Endothelial cell of umbilical vein (primary cell): Measurements from ENCODE around the gene CCDC38.

Experiments
- CTCF ChIP-seq, 2 donors: IDR thresholded peaks; 1 replicate in 1 of 2; 2 replicates in 1 of 2; pipeline ENCODE4 v1.5.1; 2011; ENCODE audit warnings: low read length in 2 of 2, mild to moderate bottlenecking in 2 of 2, moderate library complexity in 2 of 2, control low read depth in 1 of 2, inconsistent platforms in 1 of 2, low read depth in 1 of 2; ENCODE audit not compliant: insufficient read depth in 1 of 2; ENCODE audit errors: extremely low read depth in 1 of 2
- EZH2 ChIP-seq: IDR thresholded peaks from 2 replicates; pipeline ENCODE4 v1.6.1; 2012; ENCODE audit warnings: borderline replicate concordance, low read depth, mild to moderate bottlenecking, moderate library complexity, low read length, inconsistent platforms; ENCODE audit not compliant: severe bottlenecking
- FOS ChIP-seq: IDR thresholded peaks from 2 replicates; pipeline ENCODE4 v1.6.1; 2011; ENCODE audit warnings: mild to moderate bottlenecking, low read length, moderate library complexity, borderline replicate concordance; ENCODE audit not compliant: insufficient read depth
- GATA2 ChIP-seq: IDR thresholded peaks from 2 replicates; pipeline ENCODE4 v1.7.0; 2011; ENCODE audit warnings: low read depth, mild to moderate bottlenecking, moderate library complexity, mixed read lengths, low read length; ENCODE audit not compliant: insufficient read length, insufficient read depth
- JUN ChIP-seq: IDR thresholded peaks from 2 replicates; pipeline ENCODE4 v1.6.1; 2011; ENCODE audit warnings: borderline replicate concordance, low read depth; ENCODE audit not compliant: insufficient read length, insufficient read depth
- MAX ChIP-seq: IDR thresholded peaks from 2 replicates; pipeline ENCODE4 v1.6.1; 2011; ENCODE audit not compliant: insufficient read depth, insufficient read length
- POLR2A ChIP-seq: IDR thresholded peaks from 2 replicates; pipeline ENCODE4 v1.6.1; 2012; ENCODE audit warnings: low read depth, mild to moderate bottlenecking, control low read depth, low read length
- POLR2AphosphoS5 ChIP-seq: IDR thresholded peaks from 2 replicates; pipeline ENCODE4 v1.6.1; 2012; ENCODE audit warnings: low read depth, mild to moderate bottlenecking, control low read depth, low read length, moderate library complexity; ENCODE audit not compliant: insufficient read depth

- no peak for TF ChIP-seq CTCF (IDR thresholded peaks at IDR 0.05; ENCODE audit: extremely low read depth in 1 of 2, insufficient read depth in 1 of 2, low read depth in 1 of 2, low read length in 2 of 2)
- no peak for TF ChIP-seq POLR2A
- TF ChIP-seq POLR2AphosphoS5: no peak
- TF ChIP-seq EZH2: no peak
- TF ChIP-seq GATA2: no peak
- TF ChIP-seq JUN: no peak
- TF ChIP-seq MAX: no peak
- no peak for TF ChIP-seq FOS
These were observed 35.9 kb upstream of the CCDC38 start for GRCh38 chr12:95978351-95978750.
